ENCODE results near the gene ITGBL1.

GRCh38 chr13:101728615-101729014 lies 276.1 kb downstream of the ITGBL1 start:
- TF ChIP-seq FOS (IDR thresholded peaks at IDR 0.05; ENCODE audit: low read depth, low read length) (no peak), BHLHE40 (IDR thresholded peaks at IDR 0.05; ENCODE audit: low read depth, low read length) (no peak), CTCF (conservative IDR thresholded peaks at IDR 0.05; ENCODE audit: low read depth, low read length) (no peak), RCOR1 (IDR thresholded peaks at IDR 0.05; ENCODE audit: insufficient replicate concordance, low read length) (no peak), POLR2A (IDR thresholded peaks at IDR 0.05; ENCODE audit: low read depth, low read length) (no peak)

Data from IMR-90 (cell line).